Measurements from ENCODE around the gene AK9.
A peak's percentile ranks its signal among the peaks of the same experiment; 100 is the strongest.
"Not testable (repeated sequence)": the region's sequence is repeated elsewhere in the genome, so short reads cannot be mapped to it uniquely, and the experiment has no call there.

The AK9 gene

DNA sequence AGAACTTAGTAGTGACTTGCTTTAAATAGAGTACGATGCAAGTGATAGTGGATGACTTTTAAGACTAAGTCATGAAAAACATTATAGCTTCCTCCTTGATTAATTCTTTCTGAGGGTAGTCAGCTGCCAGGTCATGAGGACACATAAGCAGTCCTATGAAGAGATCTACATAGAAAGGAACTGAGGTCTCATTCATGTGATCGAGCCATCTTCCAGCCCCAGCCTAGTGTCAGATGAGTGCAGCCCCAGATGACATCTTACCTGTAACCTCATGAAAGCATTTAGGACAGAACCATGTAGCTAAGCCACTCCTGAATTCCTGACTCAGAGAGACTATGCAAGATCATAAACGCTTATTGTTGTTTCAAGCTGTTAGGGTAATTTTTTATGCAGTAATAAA lies 67.7 kb downstream of the AK9 start:
- DNase-seq (ENCODE audit: low read depth) = no peak

- no peak for DNase-seq (ENCODE audit: low read depth)
These were observed 78.7 kb downstream of the AK9 start for GRCh38 chr6:109612268-109612667.

DNA sequence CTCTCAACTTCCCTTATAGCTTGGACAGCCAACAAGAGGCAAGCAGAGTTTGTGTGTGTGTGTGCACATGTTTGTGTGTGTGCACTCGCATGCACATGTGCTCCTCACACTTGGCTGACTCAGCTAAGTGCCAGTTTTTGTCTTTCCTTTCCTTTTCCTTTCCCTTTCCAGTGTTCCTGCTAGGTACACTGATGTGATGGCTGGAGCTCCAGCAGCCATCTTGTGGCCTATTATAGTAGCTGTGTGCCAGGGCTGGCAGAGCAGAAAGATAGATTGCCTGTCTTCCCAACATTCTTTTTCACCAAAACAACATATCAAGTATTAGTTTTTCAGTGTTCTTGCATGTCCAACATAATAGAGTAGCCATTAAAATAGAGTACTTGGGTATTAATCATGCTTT lies 79.5 kb downstream of the AK9 start:
- no peak for DNase-seq (ENCODE audit: low read depth)

GRCh38 chr6:109610590-109610989 lies 80.4 kb downstream of the AK9 start:
- DNase-seq (ENCODE audit: low read depth) = no peak

- no peak for DNase-seq (ENCODE audit: low read depth)
These were observed 81.3 kb downstream of the AK9 start for GRCh38 chr6:109609737-109610136.

DNA sequence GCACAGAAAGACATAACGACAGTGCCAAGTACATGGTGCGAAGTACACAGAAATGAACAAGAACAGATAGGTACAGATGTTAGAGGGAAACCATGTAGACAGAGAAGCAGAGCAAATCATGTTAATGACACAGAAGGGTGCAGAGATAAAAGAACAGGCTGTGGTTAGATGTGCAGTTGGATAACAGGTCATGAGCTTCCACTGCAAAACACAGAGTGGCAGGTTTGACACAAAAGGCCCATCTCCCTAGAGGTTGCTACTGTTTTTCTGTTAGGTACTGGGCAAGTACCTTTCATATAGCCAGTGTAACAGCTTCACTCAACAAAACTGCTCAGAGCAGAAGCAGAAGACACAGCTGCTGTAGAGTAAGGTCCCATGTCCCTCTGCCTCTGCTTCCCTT lies 84.6 kb downstream of the AK9 start:
- no peak for DNase-seq (ENCODE audit: low read depth)

DNA sequence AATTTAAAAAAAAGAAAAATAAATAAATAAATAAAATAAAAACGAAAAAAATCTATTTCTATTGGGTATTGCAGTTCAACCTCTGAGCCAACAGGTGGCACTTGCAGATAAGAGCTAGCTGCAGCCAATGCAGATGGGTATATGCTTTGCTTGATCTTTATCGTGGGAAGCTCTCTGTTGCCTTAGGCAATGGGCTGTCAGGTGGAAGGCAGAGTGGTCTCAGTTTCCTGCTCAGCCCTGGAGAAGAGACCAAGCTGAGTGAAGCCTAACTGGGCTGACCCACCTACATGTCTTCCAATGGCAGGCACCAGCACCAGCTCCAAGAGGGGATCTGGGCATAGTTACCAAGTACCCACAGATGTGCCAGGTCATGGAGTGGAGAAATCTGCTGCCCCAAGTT lies 95.0 kb downstream of the AK9 start:
- DNase-seq (ENCODE audit: low read depth) = peak; percentile 33

DNA sequence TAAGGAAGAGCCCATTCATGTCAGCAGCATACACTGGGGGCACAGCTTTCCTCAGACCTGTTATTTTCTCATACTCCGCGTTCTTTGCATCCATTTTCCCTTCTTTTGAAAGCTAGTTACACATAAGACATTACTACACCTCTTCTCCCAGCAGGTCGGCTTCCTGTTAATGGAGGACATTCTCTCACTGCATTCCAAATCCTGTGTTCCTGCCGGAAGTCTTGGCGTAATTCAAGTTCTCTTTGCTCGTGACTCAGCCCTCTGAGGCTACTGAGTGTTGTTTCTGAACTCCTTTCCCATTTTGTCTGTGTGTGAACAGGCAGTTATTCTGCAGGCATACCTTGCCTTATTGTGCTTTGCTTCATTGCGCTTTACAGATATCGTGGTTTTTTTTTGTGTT lies 110.5 kb downstream of the AK9 start:
- DNase-seq (ENCODE audit: low read depth) = no peak

DNA sequence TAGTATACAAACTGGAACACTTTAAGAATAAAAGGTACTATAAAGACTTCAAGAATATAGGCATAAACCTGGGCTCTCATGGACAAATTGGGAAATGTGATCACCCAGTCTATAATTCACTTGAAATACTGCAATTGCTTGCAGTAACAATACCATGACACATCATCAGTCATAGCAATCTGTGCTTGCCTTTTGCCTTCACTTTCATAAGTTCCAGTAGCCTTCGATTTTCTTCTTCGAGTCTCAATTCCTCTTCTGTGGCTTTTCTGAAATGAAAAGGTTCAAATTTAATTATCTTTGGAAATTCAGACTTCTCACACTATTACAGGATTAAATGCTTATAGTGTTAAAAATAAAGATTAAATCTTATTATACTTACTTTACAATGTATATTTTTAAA lies 111.6 kb downstream of the AK9 start:
- DNase-seq (ENCODE audit: low read depth) = no peak

GRCh38 chr6:109569901-109570300 lies 121.1 kb downstream of the AK9 start:
- DNase-seq (ENCODE audit: low read depth) = not testable (repeated sequence)

DNA sequence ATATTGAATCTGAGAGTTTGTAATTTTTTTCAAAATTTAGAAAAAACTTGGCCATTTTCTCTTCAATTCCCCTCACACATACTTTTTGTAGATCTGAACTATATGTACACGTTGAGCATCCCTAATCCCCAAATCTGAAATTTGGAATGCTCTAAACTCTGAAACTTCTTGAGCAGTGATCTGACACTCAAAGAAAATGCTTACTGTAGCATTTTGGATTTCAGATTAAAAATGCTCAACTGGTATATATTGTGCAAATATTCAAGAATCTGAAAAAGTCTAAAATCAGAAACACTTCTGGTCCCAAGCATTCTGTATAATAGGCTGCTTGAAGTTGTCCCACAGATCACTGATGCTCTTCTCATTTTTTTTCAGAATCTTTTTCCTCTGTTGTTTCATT lies 129.2 kb downstream of the AK9 start:
- no peak for DNase-seq (ENCODE audit: low read depth)

- no peak for DNase-seq (ENCODE audit: low read depth)
These were observed 159.6 kb downstream of the AK9 start for GRCh38 chr6:109531446-109531845.

GRCh38 chr6:109527989-109528388 lies 163.0 kb downstream of the AK9 start:
- no peak for DNase-seq (ENCODE audit: low read depth)

DNA sequence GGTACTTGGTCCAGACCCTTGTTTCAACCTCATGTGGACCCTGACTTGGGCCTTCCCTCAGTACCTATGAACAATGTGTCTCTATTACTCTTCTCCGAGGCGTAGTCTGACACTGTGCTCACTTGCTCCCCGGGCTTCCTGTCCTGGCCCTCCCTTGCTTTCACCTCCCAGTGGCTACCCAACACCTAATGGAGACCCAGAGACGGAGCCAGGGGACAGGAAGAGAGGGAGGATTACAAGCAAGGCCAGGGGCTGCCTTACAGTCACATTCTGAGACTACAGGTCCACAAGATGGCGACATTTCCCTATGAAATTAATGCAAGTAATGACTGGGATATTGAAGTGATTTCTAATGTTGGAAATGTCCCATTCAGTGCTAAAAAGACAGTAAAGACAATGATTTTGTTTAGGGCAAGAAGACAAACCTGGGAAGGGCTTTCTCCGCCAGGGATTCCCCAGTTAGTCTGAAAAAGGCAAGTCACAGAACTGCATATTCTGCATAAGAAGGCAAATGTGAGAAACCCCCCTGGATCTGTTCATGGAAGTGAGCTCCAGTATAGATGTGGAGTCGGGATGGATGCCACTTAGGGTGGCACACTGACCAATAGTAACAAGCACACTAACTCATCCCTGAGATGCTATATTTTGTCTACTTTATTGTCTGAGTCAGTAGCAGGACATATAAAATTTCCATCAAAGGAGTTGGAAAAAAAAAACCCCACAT lies 163.9 kb downstream of the AK9 start:
- DNase-seq (ENCODE audit: low read depth) = peak; percentile 62

DNA sequence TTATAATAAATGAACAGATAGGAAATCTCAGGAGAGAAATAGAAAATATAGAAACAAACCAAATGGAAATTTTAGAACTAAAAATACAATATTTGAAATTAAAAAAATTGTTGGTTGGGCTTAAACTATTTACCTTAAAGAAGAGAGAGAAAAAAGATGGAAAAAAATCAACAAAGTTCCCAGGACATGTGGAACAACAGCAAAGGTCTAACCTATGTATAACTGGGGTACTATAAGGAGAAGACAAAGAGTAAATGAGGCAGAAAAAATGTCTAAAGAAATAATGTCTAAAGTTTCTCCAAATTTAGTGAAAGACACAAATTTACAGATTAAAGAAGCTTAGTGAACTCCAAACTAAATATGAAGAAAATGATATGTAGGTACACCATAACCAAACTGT lies 166.9 kb downstream of the AK9 start:
- no peak for DNase-seq (ENCODE audit: low read depth)

DNA sequence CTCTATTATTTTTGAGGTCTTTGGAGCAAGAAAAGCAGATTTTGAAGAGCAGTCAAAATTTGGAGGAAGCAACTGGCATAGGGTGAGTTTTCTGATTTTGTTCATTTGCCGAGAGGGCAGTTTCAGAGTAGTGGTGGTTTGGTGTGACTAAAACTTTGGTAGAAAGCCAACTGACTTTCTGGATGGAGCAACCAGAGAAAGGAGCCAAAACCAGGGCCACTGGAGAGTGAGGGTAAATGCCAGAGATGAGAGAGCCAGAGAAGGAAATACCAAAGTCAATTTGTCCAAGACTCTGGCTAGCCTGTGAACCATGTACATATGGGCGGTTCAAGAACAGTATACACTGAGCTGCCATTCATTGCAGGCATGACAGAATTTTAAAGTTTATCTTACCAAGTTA lies 167.5 kb downstream of the AK9 start:
- DNase-seq (ENCODE audit: low read depth) = peak; percentile 22

DNA sequence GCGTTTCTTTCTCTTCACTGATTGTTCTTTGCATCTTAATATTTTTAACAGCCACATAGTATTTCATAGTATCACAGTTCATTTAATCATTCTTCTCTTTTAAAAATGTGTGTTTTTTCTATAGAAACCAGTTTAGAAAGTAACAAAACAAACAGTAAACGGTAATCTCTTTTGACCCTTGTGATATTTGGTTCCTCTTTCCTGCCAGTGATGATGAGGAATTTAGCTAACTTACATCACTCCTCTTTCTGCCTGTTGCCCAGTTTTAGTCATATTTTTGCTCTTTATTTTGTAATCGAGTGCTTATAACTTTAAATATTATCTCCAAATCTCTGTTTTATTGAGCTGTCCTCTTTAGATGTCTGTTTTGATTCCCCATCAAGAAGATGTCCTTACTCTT lies 169.9 kb downstream of the AK9 start:
- no peak for DNase-seq (ENCODE audit: low read depth)

DNA sequence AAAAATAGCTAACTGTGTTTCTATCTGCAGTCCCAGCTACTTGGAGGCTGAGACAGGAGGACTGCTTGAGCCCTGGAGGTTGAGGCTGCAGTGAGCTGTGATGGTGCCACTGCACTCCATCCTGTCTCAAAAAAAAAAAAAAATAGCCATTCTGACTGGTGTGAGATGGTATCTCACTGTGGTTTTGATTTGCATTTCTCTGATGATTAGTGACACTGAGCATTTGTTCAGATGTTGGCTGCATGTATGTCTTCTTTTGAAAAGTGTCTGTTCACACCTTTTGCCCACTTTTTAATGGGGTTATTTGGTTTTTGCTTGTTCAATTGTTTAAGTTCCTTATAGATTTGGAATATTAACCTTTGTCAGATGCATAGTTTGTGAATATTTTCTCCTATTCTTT lies 171.4 kb downstream of the AK9 start:
- not testable (repeated sequence) for DNase-seq (ENCODE audit: low read depth)

- DNase-seq (ENCODE audit: low read depth) = no peak
These were observed 174.1 kb downstream of the AK9 start for GRCh38 chr6:109516929-109517328.

- no peak for DNase-seq (ENCODE audit: low read depth)
These were observed 175.1 kb downstream of the AK9 start for GRCh38 chr6:109515781-109516409.

DNA sequence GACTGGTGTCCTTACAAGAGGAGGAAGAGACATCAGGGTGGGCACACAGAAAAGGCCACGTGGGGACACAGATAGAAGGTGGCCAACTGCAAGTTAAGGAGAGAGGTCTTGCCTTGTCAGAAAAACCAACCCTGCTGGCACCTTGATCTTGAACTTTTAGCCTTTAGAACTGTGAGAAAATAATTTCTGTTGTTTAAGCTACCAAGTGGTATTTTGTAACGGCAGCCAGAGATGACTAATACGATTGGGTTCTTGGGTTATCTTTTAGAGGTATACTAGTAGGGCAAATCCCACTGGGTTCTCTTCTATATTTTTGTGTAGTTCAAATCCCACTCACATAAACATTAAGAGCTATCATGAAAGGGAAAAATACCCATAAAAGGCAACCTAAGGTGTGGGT lies 176.1 kb downstream of the AK9 start:
- DNase-seq (ENCODE audit: low read depth) = no peak

DNA sequence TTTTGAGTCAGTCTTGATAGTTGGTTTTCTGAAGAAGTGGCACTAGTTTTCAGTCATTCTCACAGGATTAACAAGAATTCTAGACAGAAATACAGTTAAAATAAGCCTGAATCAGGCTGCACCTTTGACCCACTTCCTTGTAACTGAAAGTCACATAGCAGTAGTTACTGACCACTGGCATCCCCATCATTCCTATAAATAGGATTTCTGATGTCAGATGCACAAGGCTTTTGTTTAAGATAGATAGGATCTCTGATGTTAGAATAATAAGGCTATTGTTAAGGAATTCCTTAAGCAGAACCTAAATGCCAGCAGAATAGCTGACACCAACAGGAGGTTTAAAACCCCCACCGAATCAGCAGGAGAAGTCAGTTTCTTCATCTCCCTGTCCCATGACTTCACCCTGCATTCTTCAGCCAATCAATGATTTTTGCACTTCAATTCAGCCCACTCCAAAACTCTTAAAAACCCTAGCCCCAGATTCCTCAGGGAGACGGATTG lies 177.4 kb downstream of the AK9 start:
- no peak for DNase-seq (ENCODE audit: low read depth)

- DNase-seq (ENCODE audit: low read depth) = no peak
These were observed 178.7 kb downstream of the AK9 start for GRCh38 chr6:109512271-109512817.

- no peak for DNase-seq (ENCODE audit: low read depth)
These were observed 179.2 kb downstream of the AK9 start for GRCh38 chr6:109511832-109512231.
